ENCODE measurements around the gene CMSS1. TPM values are rescaled to one million over a fixed set of nuclear protein-coding genes. Genes with fewer than 3 reads are reported as not detected.

Gene CMSS1
- total RNA-seq, 1 experiment from 2014 or later: 86.3 TPM

- TF ChIP-seq TCF7L2 (IDR thresholded peaks at IDR 0.05; ENCODE audit: low read depth, low read length) (no peak), CTCF (IDR thresholded peaks at IDR 0.05) (no peak), REST (IDR thresholded peaks at IDR 0.05; ENCODE audit: insufficient read depth in 1 of 2, low read depth in 2 of 2, low read length in 1 of 2) (no peak), POLR2AphosphoS5 (IDR thresholded peaks at IDR 0.05; ENCODE audit: low read depth, low read length) (no peak), SIN3A (IDR thresholded peaks at IDR 0.05; ENCODE audit: borderline replicate concordance, insufficient read depth, low read depth, low read length) (no peak)
- ATAC-seq (no peak), DNase-seq (ENCODE audit: low read depth, low spot score) (no peak)
- no TSS peak for BruUV-seq (replicated peaks)
- in situ Hi-C loops (cut with HindIII; ENCODE audit: low pct_unique_long_range_greater_than_20kb, low sequenced_read_pairs) (no loop called here), intact Hi-C loops (cut with micrococcal nuclease; ENCODE audit: unreplicated experiment) (no loop called here)
- Histone ChIP-seq H3K4me3 (ENCODE audit: low read depth in 2 of 2, low read length in 2 of 2) (no peak overlapping the region), H3K36me3 (ENCODE audit: control insufficient read depth, insufficient read depth, low read length) (no peaks in the 10 kb centered on the region), H3K27me3 (ENCODE audit: control insufficient read depth, insufficient read depth, low read length) (no peaks in the 10 kb centered on the region), H3K4me1 (ENCODE audit: control insufficient read depth, insufficient read depth, low read length) (no peaks in the 10 kb centered on the region), H3K27ac (ENCODE audit: low read length) (no peak overlapping the region), H3K9me3 (ENCODE audit: control insufficient read depth, insufficient read depth, low read depth, low read length) (no peaks in the 10 kb centered on the region)
- ChIA-PET POLR2A (interaction anchor here (0.6 kb wide), 1 partner anchor 52 kb away, joined by 3 read pairs; no protein-coding TSS in a partner anchor), CTCF (no interaction called here)
Observed at GRCh38 chr3:100125161-100125938, 307.7 kb downstream of the CMSS1 start.

GRCh38 chr3:100127792-100128191 lies 310.1 kb downstream of the CMSS1 start:
- TF ChIP-seq CTCF (IDR thresholded peaks at IDR 0.05) (no peak), TCF7L2 (IDR thresholded peaks at IDR 0.05; ENCODE audit: low read depth, low read length) (no peak), SIN3A (IDR thresholded peaks at IDR 0.05; ENCODE audit: borderline replicate concordance, insufficient read depth, low read depth, low read length) (no peak), REST (IDR thresholded peaks at IDR 0.05; ENCODE audit: insufficient read depth in 1 of 2, low read depth in 2 of 2, low read length in 1 of 2) (no peak), POLR2AphosphoS5 (IDR thresholded peaks at IDR 0.05; ENCODE audit: low read depth, low read length) (no peak)
- Histone ChIP-seq H3K27ac (ENCODE audit: low read length) (no peak overlapping the region), H3K27me3 (ENCODE audit: control insufficient read depth, insufficient read depth, low read length) (no peaks in the 10 kb centered on the region), H3K36me3 (ENCODE audit: control insufficient read depth, insufficient read depth, low read length) (no peaks in the 10 kb centered on the region), H3K4me3 (ENCODE audit: low read depth in 2 of 2, low read length in 2 of 2) (no peak overlapping the region), H3K9me3 (ENCODE audit: control insufficient read depth, insufficient read depth, low read depth, low read length) (no peaks in the 10 kb centered on the region), H3K4me1 (ENCODE audit: control insufficient read depth, insufficient read depth, low read length) (no peaks in the 10 kb centered on the region)
- ChIA-PET POLR2A (no interaction called here), CTCF (no interaction called here)
- no peak for ATAC-seq
- DNase-seq (ENCODE audit: low read depth, low spot score): no peak
- in situ Hi-C loops (cut with HindIII; ENCODE audit: low pct_unique_long_range_greater_than_20kb, low sequenced_read_pairs) (no loop called here), intact Hi-C loops (cut with micrococcal nuclease; ENCODE audit: unreplicated experiment) (no loop called here)
- BruUV-seq (replicated peaks): no TSS peak
